H9 (cell line): ENCODE results near the gene ABHD17C. TPM values are rescaled to one million over a fixed set of nuclear protein-coding genes. Genes with fewer than 3 reads are reported as not detected.

ENCODE experiments used
- DNase-seq: peaks from one replicate; pipeline ENCODE4 v3.0.0-alpha.2; 2017
- H2AFZ ChIP-seq: one replicate; pipeline ENCODE4 v1.6.1; 2013; ENCODE audit warnings: mild to moderate bottlenecking, low read length, control low read depth, moderate library complexity
- H2AK5ac ChIP-seq: 2 replicates; pipeline ENCODE4 v1.6.1; 2013; ENCODE audit warnings: low read length, control low read depth, mixed read lengths; ENCODE audit not compliant: insufficient read length
- H2BK120ac ChIP-seq: one replicate; pipeline ENCODE4 v1.6.1; 2013; ENCODE audit warnings: low read depth, mild to moderate bottlenecking, low read length, control low read depth, inconsistent platforms; ENCODE audit not compliant: poor library complexity, severe bottlenecking
- H2BK12ac ChIP-seq: 2 replicates; pipeline ENCODE4 v1.6.1; 2013; ENCODE audit warnings: low read length, control low read depth, mixed read lengths, low read depth; ENCODE audit not compliant: insufficient read length
- H2BK15ac ChIP-seq: 2 replicates; pipeline ENCODE4 v1.6.1; 2013; ENCODE audit warnings: low read depth, low read length, control low read depth
- H2BK20ac ChIP-seq: one replicate; pipeline ENCODE4 v1.6.1; 2013; ENCODE audit warnings: low read depth, mild to moderate bottlenecking, low read length, control low read depth, inconsistent platforms; ENCODE audit not compliant: poor library complexity, severe bottlenecking
- H2BK5ac ChIP-seq: 2 replicates; pipeline ENCODE4 v1.6.1; 2013; ENCODE audit warnings: low read length, control low read depth, mixed read lengths; ENCODE audit not compliant: insufficient read length
- H3K14ac ChIP-seq: 2 replicates; pipeline ENCODE4 v1.6.1; 2013; ENCODE audit warnings: low read length, control low read depth; ENCODE audit not compliant: insufficient read depth
- H3K18ac ChIP-seq: 2 replicates; pipeline ENCODE4 v1.6.1; 2013; ENCODE audit warnings: low read depth, mild to moderate bottlenecking, mixed read lengths, low read length, control low read depth; ENCODE audit not compliant: insufficient read length
- H3K23ac ChIP-seq: 2 replicates; pipeline ENCODE4 v1.6.1; 2013; ENCODE audit warnings: low read length, control low read depth, mixed read lengths, low read depth; ENCODE audit not compliant: insufficient read length
- H3K23me2 ChIP-seq: 2 replicates; pipeline ENCODE4 v1.6.1; 2013; ENCODE audit warnings: low read depth, mild to moderate bottlenecking, mixed read lengths, low read length, control low read depth; ENCODE audit not compliant: insufficient read length, poor library complexity, severe bottlenecking
- H3K27ac ChIP-seq: 2 replicates; pipeline ENCODE4 v1.5.1; 2013; ENCODE audit warnings: low read length, control low read depth, mixed read lengths, low read depth; ENCODE audit not compliant: insufficient read length
- H3K27me3 ChIP-seq: 2 replicates; pipeline ENCODE4 v1.6.1; 2013; ENCODE audit warnings: low read length, control low read depth, inconsistent platforms; ENCODE audit not compliant: insufficient read depth
- H3K4ac ChIP-seq: 2 replicates; pipeline ENCODE4 v1.6.1; 2013; ENCODE audit warnings: low read depth, mild to moderate bottlenecking, control low read depth, inconsistent platforms, low read length, moderate library complexity
- H3K4me1 ChIP-seq: 2 replicates; pipeline ENCODE4 v1.6.1; 2013; ENCODE audit warnings: low read length, control low read depth, inconsistent platforms; ENCODE audit not compliant: insufficient read depth
- H3K4me2 ChIP-seq: 2 replicates; pipeline ENCODE4 v1.6.1; 2013; ENCODE audit warnings: low read length, control low read depth, mixed read lengths; ENCODE audit not compliant: insufficient read length, insufficient read depth
- H3K56ac ChIP-seq: 2 replicates; pipeline ENCODE4 v1.6.1; 2013; ENCODE audit warnings: low read depth, mild to moderate bottlenecking, mixed read lengths, low read length, control low read depth; ENCODE audit not compliant: insufficient read length
- H3K79me1 ChIP-seq: 2 replicates; pipeline ENCODE4 v1.6.1; 2013; ENCODE audit warnings: low read depth, mild to moderate bottlenecking, moderate library complexity, low read length, control low read depth, inconsistent platforms; ENCODE audit not compliant: insufficient read depth, poor library complexity, severe bottlenecking
- H3K79me2 ChIP-seq: 2 replicates; pipeline ENCODE4 v1.6.1; 2013; ENCODE audit warnings: low read length, control low read depth, inconsistent platforms; ENCODE audit not compliant: insufficient read depth
- H3K9ac ChIP-seq: 2 replicates; pipeline ENCODE4 v1.6.1; 2013; ENCODE audit warnings: low read length, control low read depth, mixed read lengths; ENCODE audit not compliant: insufficient read length; ENCODE audit errors: extremely low read depth
- H3K9me3 ChIP-seq: one replicate; pipeline ENCODE4 v1.6.1; 2013; ENCODE audit warnings: low read depth, low read length, inconsistent platforms; ENCODE audit not compliant: control insufficient read depth
- H3T11ph ChIP-seq: one replicate; pipeline ENCODE4 v1.6.1; 2013; ENCODE audit warnings: mild to moderate bottlenecking, low read length, control low read depth, inconsistent platforms
- H4K20me1 ChIP-seq: one replicate; pipeline ENCODE4 v1.6.1; 2013; ENCODE audit not compliant: control insufficient read depth, insufficient read length, insufficient read depth
- H4K5ac ChIP-seq: 2 replicates; pipeline ENCODE4 v1.6.1; 2013; ENCODE audit warnings: low read depth, mild to moderate bottlenecking, mixed read lengths, low read length, control low read depth; ENCODE audit not compliant: insufficient read length
- H4K8ac ChIP-seq: replicated peaks from 2 replicates; pipeline ENCODE4 v1.6.1; 2013; ENCODE audit warnings: low read length, control low read depth, mixed read lengths, low read depth; ENCODE audit not compliant: insufficient read length
- H4K91ac ChIP-seq: 2 replicates; pipeline ENCODE4 v1.6.1; 2013; ENCODE audit warnings: low read depth, mild to moderate bottlenecking, moderate library complexity, mixed read lengths, low read length, control low read depth; ENCODE audit not compliant: insufficient read length
- H3K27ac Mint-ChIP-seq, 3 experiments: 2 replicates in 2 of 3; 3 replicates in 1 of 3; pipeline ENCODE4 v1.8.0; 2020 to 2021; ENCODE audit warnings: mixed read lengths in 3 of 3, mild to moderate bottlenecking in 1 of 3, moderate library complexity in 1 of 3
- H3K27me3 Mint-ChIP-seq: 2 replicates; pipeline ENCODE4 v1.8.0; 2021; ENCODE audit warnings: low read depth, mild to moderate bottlenecking, moderate library complexity, mixed read lengths
- H3K36me3 Mint-ChIP-seq, 3 experiments: 2 replicates in 2 of 3; 3 replicates in 1 of 3; pipeline ENCODE4 v1.8.0; 2020 to 2021; ENCODE audit warnings: low read depth in 3 of 3, mixed read lengths in 3 of 3; ENCODE audit not compliant: insufficient read depth in 1 of 3
- H3K4me1 Mint-ChIP-seq, 2 experiments: 2 replicates each; pipeline ENCODE4 v1.8.0; 2020; ENCODE audit warnings: mixed read lengths in 2 of 2
- H3K4me3 Mint-ChIP-seq, 2 experiments: 2 replicates in 1 of 2; 3 replicates in 1 of 2; pipeline ENCODE4 v1.8.0; 2020 to 2021; ENCODE audit warnings: mild to moderate bottlenecking in 2 of 2, mixed read lengths in 2 of 2, moderate library complexity in 1 of 2
- H3K9me3 Mint-ChIP-seq, 2 experiments: 2 replicates in 1 of 2; 3 replicates in 1 of 2; pipeline ENCODE4 v1.8.0; 2020; ENCODE audit warnings: mild to moderate bottlenecking in 2 of 2, mixed read lengths in 2 of 2, moderate library complexity in 1 of 2
- CTCF ChIP-seq: fragments of 200-600 bp; sonication (generic); conservative IDR thresholded peaks from 3 replicates; pipeline ENCODE4 v1.8.0; 2021; ENCODE audit warnings: antibody characterized with exemption, mild to moderate bottlenecking
- total RNA-seq: library from RNA; stranded (reverse); gene quantifications from 2 replicates; pipeline ENCODE4 v1.2.1, GENCODE V29; 2021

Gene ABHD17C
- total RNA-seq, 1 experiment from 2014 or later, result 21.5 TPM

GRCh38 chr15:80674245-80674614, 20.9 kb upstream of the ABHD17C start:
- H3K27ac Mint-ChIP-seq, result no peak overlapping the region
- Histone ChIP-seq H3K27me3 (no peaks in the 10 kb centered on the region), H2BK20ac (no peak overlapping the region), H3K4ac (no peak overlapping the region), H2AK5ac (no peak overlapping the region), H2BK15ac (no peak overlapping the region), H4K91ac (no peak overlapping the region), H3K4me1 (no peaks in the 10 kb centered on the region; the same call in 1 of the 2 replicates), H3T11ph (no peak overlapping the region), H3K27ac (no peak overlapping the region), H3K9ac (no peak overlapping the region), H3K23ac (no peak overlapping the region), H3K79me2 (no peaks in the 10 kb centered on the region), H3K9me3 (no peaks in the 10 kb centered on the region), H2BK120ac (no peak overlapping the region), H4K5ac (no peak overlapping the region), H2BK12ac (no peak overlapping the region), H2BK5ac (no peak overlapping the region), H3K4me2 (no peak overlapping the region), H4K20me1 (no peaks in the 10 kb centered on the region), H2AFZ (no peak overlapping the region), H3K23me2 (no peaks in the 10 kb centered on the region), H3K79me1 (no peaks in the 10 kb centered on the region), H4K8ac (no peak overlapping the region), H3K56ac (no peak overlapping the region), H3K18ac (no peak overlapping the region), H3K14ac (no peak overlapping the region)
- peaks cover 0 to 3% of the 10 kb centered on the region in 2 experiments; a peak in 1 of 5 replicates for H3K9me3 Mint-ChIP-seq
- H3K4me3 Mint-ChIP-seq, result no peak overlapping the region
- DNase-seq, result no peak
- no peak for TF ChIP-seq CTCF
- H3K36me3 Mint-ChIP-seq, result no peaks in the 10 kb centered on the region
- peaks cover 7 to 8% of the 10 kb centered on the region in 2 experiments for H3K4me1 Mint-ChIP-seq
- H3K27me3 Mint-ChIP-seq, result peaks cover 8% of the 10 kb centered on the region
